A549 (cell line): ENCODE data around the gene SS18L1. TPM values are rescaled to one million over a fixed set of nuclear protein-coding genes. Genes with fewer than 3 reads are reported as not detected.

Experiments
- ATAC-seq, 2 experiments: fragments of 200-7000 bp in 1 of 2; fragments of >200 bp in 1 of 2; cut with Nextera tagmentation in 1 of 2; cut with Tn5 transposase in 1 of 2; 3 replicates each; pipeline versions ENCODE4 v1.8.0 to v1.9.1; 2018 to 2020; ENCODE audit warnings: mild to moderate bottlenecking in 1 of 2, moderate library complexity in 1 of 2
- CTCF ChIA-PET: fragments of 300-600 bp; sonication (Branson Sonifier 250); formaldehyde crosslinking; extraction: SDS; loops from one replicate; lab custom pipeline; 2021; ENCODE audit warnings: antibody characterized with exemption, inconsistent platforms; lab: Yijun Ruan, JAX
- POLR2A ChIA-PET: fragments of 350-600 bp; formaldehyde crosslinking; extraction: SDS; loops from one replicate; lab custom pipeline; 2021; ENCODE audit warnings: antibody characterized with exemption, inconsistent platforms; lab: Yijun Ruan, JAX
- DNase-seq, 2 experiments: peaks; one replicate each; pipeline versions ENCODE4 v3.0.0 to v3.0.0-alpha.2; 2011 to 2016; ENCODE audit warnings: low read depth in 1 of 2, low spot score in 1 of 2
- FAIRE-seq: peaks from 2 replicates; lab custom pipeline; 2011; peaks lifted over from hg19 to GRCh38; lab: Jason Lieb, UNC
- H3K27ac ChIP-seq, 2 experiments: fragments of >200 bp; sonication (Bioruptor Twin); formaldehyde crosslinking; 3 replicates each; pipeline ENCODE4 v1.5.1; 2016 to 2017
- H3K4me1 ChIP-seq: fragments of >200 bp; sonication (Bioruptor Twin); formaldehyde crosslinking; 3 replicates; pipeline ENCODE4 v1.6.1; 2016
- H3K4me2 ChIP-seq: fragments of >200 bp; sonication (Bioruptor Twin); formaldehyde crosslinking; 3 replicates; pipeline ENCODE4 v1.6.1; 2016
- H3K4me3 ChIP-seq: fragments of >200 bp; sonication (Bioruptor Twin); formaldehyde crosslinking; 3 replicates; pipeline ENCODE4 v1.5.1; 2016
- H3K9me3 ChIP-seq: fragments of >200 bp; sonication (Bioruptor Twin); formaldehyde crosslinking; 3 replicates; pipeline ENCODE4 v1.6.1; 2016
- BHLHE40 ChIP-seq: IDR thresholded peaks from 2 replicates; pipeline ENCODE4 v1.6.1; 2012; ENCODE audit warnings: low read depth, low read length, inconsistent platforms
- CBX2 ChIP-seq: fragments of 200-600 bp; sonication (generic); IDR thresholded peaks from 2 replicates; pipeline ENCODE4 v1.6.1; 2016; ENCODE audit warnings: low read depth, mild to moderate bottlenecking, borderline replicate concordance
- CEBPB ChIP-seq, 2 experiments: fragments of >200 bp in 1 of 2; sonication (Bioruptor Twin) in 1 of 2; formaldehyde crosslinking in 1 of 2; IDR thresholded peaks; 2 replicates each; pipeline ENCODE4 v1.6.1; 2012 to 2016
- CHD2 ChIP-seq: fragments of 150-350 bp; IDR thresholded peaks from 2 replicates; pipeline ENCODE4 v1.6.1; 2014; ENCODE audit warnings: low read length; ENCODE audit not compliant: partially characterized antibody
- CHD4 ChIP-seq: fragments of 200-600 bp; sonication (generic); IDR thresholded peaks from 2 replicates; pipeline ENCODE4 v1.6.1; 2016; ENCODE audit warnings: antibody characterized with exemption, mild to moderate bottlenecking, borderline replicate concordance
- HEYL ChIP-seq: fragments of 250-450 bp; sonication (Bioruptor Pico); IDR thresholded peaks from 2 replicates; pipeline ENCODE4 v1.8.0; 2021; ENCODE audit warnings: mild to moderate bottlenecking, moderate library complexity
- HOXB5 ChIP-seq: fragments of 250-450 bp; sonication (Bioruptor Pico); IDR thresholded peaks from 2 replicates; pipeline ENCODE4 v1.5.0; 2020; ENCODE audit warnings: mild to moderate bottlenecking, moderate library complexity
- KDM1A ChIP-seq: fragments of 200-600 bp; sonication (generic); IDR thresholded peaks from 2 replicates; pipeline ENCODE4 v1.6.1; 2016; ENCODE audit warnings: low read depth, mild to moderate bottlenecking
- MAFK ChIP-seq: fragments of 450-650 bp; IDR thresholded peaks from 2 replicates; pipeline ENCODE4 v1.6.1; 2014; ENCODE audit not compliant: partially characterized antibody
- MAZ ChIP-seq: fragments of 150-350 bp; IDR thresholded peaks from 2 replicates; pipeline ENCODE4 v1.6.1; 2014; ENCODE audit warnings: antibody characterized with exemption, low read depth, low read length, borderline replicate concordance
- MYC ChIP-seq: IDR thresholded peaks from 2 replicates; pipeline ENCODE4 v1.6.1; 2012; ENCODE audit warnings: mild to moderate bottlenecking, inconsistent platforms, low read length, improper control_type of control experiment, borderline replicate concordance
- NPAS2 ChIP-seq: fragments of 250-450 bp; sonication (Bioruptor Pico); IDR thresholded peaks from 2 replicates; pipeline ENCODE4 v1.8.0; 2022; ENCODE audit warnings: mild to moderate bottlenecking, moderate library complexity, borderline replicate concordance
- POLR2A ChIP-seq: IDR thresholded peaks from 2 replicates; pipeline ENCODE4 v1.6.1; 2012; ENCODE audit warnings: mild to moderate bottlenecking, low read length
- POLR2AphosphoS2 ChIP-seq: conservative IDR thresholded peaks from 2 replicates; pipeline ENCODE4 v1.6.1; 2012; ENCODE audit warnings: low read length, improper control_type of control experiment, inconsistent platforms
- RNF2 ChIP-seq: fragments of 200-600 bp; sonication (generic); IDR thresholded peaks from 2 replicates; pipeline ENCODE4 v1.6.1; 2016; ENCODE audit warnings: low read depth, mild to moderate bottlenecking, antibody characterized with exemption, moderate library complexity, borderline replicate concordance
- TFCP2L1 ChIP-seq: fragments of 250-450 bp; sonication (Bioruptor Pico); IDR thresholded peaks from 2 replicates; pipeline ENCODE4 v1.5.0; 2021; ENCODE audit warnings: mild to moderate bottlenecking
- ZC3H11A ChIP-seq: fragments of 450-650 bp; IDR thresholded peaks from 2 replicates; pipeline ENCODE4 v1.6.1; 2014; ENCODE audit warnings: antibody characterized with exemption, mild to moderate bottlenecking
- ZNF302 ChIP-seq: fragments of 250-450 bp; sonication (Bioruptor Pico); IDR thresholded peaks from 2 replicates; pipeline ENCODE4 v1.9.0; 2021; ENCODE audit warnings: inconsistent platforms, mild to moderate bottlenecking, moderate library complexity
- ZSCAN20 ChIP-seq: fragments of 250-450 bp; sonication (Bioruptor Pico); IDR thresholded peaks from 2 replicates; pipeline ENCODE4 v1.8.0; 2022; ENCODE audit warnings: mild to moderate bottlenecking, moderate library complexity
- WGBS: methylation state at CpG from one replicate; pipeline ENCODE4 v1.1.6; 2017; ENCODE audit errors: missing lambda C conversion rate; 5-methylcytosine and 5-hydroxymethylcytosine counted together
- polyA plus RNA-seq, 4 experiments: library from polyadenylated mRNA; depleted of rRNA in 3 of 4; stranded (reverse); fragments of >200 nt; fragmentation: RNase III in 1 of 4; extraction: RNeasy Plus Mini Kit Qiagen cat#74134 plus additional on column Dnase treatment in 1 of 4; gene quantifications; 2 replicates in 3 of 4; 3 replicates in 1 of 4; pipeline ENCODE4 v1.2.3, GENCODE V29; 2011 to 2017
- TF ChIP-seq, protein P1 (sequence below): fragments of >200 bp; sonication (Bioruptor Twin); formaldehyde crosslinking; IDR thresholded peaks from 3 replicates; pipeline ENCODE4 v1.6.1; 2016
- TF ChIP-seq, protein P2 (sequence below): IDR thresholded peaks from 2 replicates; pipeline ENCODE4 v1.6.1; 2012; ENCODE audit warnings: low read depth, borderline replicate concordance
- TF ChIP-seq, protein P3 (sequence below): fragments of 150-350 bp; IDR thresholded peaks from 2 replicates; pipeline ENCODE4 v1.6.1; 2014; ENCODE audit warnings: low read depth, mild to moderate bottlenecking, low read length
- TF ChIP-seq, protein P4 (sequence below): IDR thresholded peaks from 2 replicates; pipeline ENCODE4 v1.6.1; 2012
- TF ChIP-seq, protein P5 (sequence below): fragments of >200 bp; sonication (Bioruptor Twin); formaldehyde crosslinking; IDR thresholded peaks from 2 replicates; pipeline ENCODE4 v1.6.1; 2016
- TF ChIP-seq, protein P6 (sequence below): fragments of >200 bp; sonication (Bioruptor Twin); formaldehyde crosslinking; IDR thresholded peaks from 3 replicates; pipeline ENCODE4 v1.5.1; 2016
- TF ChIP-seq, protein P7 (sequence below): IDR thresholded peaks from 2 replicates; pipeline ENCODE4 v1.6.1; 2012

SS18L1 gene
- polyA plus RNA-seq, 2 of the 4 experiments (the other 2 are of a cell fraction) = 7.4 to 13.1 TPM

DNA sequence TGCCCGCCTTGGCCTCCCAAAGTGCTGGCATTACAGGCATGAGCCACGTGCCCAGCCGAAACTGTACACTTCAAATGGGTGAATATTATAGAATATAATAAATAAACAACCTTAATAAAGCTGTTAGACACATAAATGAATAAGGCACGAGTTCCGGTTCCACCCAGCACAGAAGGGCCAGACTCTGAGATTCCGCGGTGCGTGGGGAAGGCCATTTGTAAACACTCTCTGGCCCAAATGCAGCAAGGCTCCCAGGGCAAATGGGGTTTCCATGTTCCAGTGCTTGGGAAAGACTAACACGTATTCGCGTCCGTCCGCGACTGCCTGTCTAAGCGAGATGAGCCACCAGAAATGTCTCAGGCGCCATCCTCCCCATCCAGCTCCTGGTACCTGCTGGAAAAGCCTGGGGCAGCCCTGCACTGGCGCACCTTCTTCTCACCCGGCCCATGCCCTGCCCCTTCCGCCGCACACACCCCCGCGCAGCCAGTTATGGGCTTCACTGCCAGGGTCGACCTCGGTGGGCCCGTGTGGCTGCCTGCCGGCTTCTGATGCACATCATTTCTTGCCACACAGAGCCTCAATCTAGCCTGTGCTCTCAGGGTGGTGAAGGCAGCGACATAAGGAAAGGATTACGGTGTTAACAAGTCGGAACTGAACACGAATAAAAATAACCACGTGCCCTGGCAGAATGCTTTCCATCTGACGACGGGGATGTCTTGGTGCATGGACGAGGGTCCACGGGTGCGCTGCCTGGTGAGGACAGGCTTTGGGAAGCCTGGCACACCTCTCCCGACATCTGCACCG is 26.8 kb upstream of the SS18L1 start:
- TF ChIP-seq HOXB5 = no peak
- TF ChIP-seq, all 56 proteins: peak for 0
- POLR2A ChIA-PET = no interaction called here

DNA sequence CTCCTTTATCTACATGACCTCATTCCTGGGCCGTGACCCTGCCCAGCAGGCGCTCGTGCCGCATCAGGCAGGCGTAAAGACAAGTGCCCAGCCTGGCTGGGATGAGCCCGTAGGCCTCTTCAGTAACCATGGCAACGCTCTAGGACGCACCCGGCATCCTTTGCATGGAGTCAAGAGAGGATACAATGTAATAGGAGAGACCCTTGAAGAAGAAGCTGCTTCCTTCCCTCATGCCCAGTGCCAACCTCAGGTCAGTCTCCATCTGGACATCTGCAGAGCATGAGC is 26.3 kb upstream of the SS18L1 start:
- CTCF ChIA-PET = interaction anchor here (1.5 to 3.9 kb wide), 2 partner anchors 18 to 27 kb away, joined by 7 to 15 read pairs; no protein-coding TSS in a partner anchor
- POLR2A ChIA-PET = no interaction called here
- TF ChIP-seq MYC = no peak
- no peak for TF ChIP-seq RNF2
- no peak for TF ChIP-seq MAZ
- TF ChIP-seq, protein P1, sequence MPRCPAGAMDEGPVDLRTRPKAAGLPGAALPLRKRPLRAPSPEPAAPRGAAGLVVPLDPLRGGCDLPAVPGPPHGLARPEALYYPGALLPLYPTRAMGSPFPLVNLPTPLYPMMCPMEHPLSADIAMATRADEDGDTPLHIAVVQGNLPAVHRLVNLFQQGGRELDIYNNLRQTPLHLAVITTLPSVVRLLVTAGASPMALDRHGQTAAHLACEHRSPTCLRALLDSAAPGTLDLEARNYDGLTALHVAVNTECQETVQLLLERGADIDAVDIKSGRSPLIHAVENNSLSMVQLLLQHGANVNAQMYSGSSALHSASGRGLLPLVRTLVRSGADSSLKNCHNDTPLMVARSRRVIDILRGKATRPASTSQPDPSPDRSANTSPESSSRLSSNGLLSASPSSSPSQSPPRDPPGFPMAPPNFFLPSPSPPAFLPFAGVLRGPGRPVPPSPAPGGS = no peak
- no peak for TF ChIP-seq CHD4
- TF ChIP-seq, protein P2, sequence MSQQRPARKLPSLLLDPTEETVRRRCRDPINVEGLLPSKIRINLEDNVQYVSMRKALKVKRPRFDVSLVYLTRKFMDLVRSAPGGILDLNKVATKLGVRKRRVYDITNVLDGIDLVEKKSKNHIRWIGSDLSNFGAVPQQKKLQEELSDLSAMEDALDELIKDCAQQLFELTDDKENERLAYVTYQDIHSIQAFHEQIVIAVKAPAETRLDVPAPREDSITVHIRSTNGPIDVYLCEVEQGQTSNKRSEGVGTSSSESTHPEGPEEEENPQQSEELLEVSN = no peak
- no peak for TF ChIP-seq POLR2AphosphoS2
- TF ChIP-seq, protein P3, sequence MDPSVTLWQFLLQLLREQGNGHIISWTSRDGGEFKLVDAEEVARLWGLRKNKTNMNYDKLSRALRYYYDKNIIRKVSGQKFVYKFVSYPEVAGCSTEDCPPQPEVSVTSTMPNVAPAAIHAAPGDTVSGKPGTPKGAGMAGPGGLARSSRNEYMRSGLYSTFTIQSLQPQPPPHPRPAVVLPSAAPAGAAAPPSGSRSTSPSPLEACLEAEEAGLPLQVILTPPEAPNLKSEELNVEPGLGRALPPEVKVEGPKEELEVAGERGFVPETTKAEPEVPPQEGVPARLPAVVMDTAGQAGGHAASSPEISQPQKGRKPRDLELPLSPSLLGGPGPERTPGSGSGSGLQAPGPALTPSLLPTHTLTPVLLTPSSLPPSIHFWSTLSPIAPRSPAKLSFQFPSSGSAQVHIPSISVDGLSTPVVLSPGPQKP = no peak
- TF ChIP-seq KDM1A = no peak
- TF ChIP-seq ZC3H11A = no peak
- no peak for TF ChIP-seq ZNF302 (CRISPR knock-in tag)
- TF ChIP-seq MAFK = no peak
- TF ChIP-seq CHD2 = no peak
- TF ChIP-seq CBX2 = no peak
- no peak for TF ChIP-seq ZSCAN20 (CRISPR knock-in tag)
- no peak for TF ChIP-seq POLR2A
- TF ChIP-seq HEYL (CRISPR knock-in tag) = no peak
- TF ChIP-seq, protein P4, sequence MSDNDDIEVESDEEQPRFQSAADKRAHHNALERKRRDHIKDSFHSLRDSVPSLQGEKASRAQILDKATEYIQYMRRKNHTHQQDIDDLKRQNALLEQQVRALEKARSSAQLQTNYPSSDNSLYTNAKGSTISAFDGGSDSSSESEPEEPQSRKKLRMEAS = no peak
- WGBS = 45% methylated on average over 9 of the region's 9 CpGs
- ATAC-seq (no peak), FAIRE-seq (no peak), DNase-seq (no peak)
- H3K9me3 ChIP-seq = peaks cover 34% of the 10 kb centered on the region
- no peak overlapping the region for H3K4me2 ChIP-seq
- no peak overlapping the region for H3K27ac ChIP-seq
- H3K4me1 ChIP-seq = no peaks in the 10 kb centered on the region
- H3K4me3 ChIP-seq = no peak overlapping the region

More for the DNA sequence above, 26.8 kb upstream of the SS18L1 start:
- WGBS = 79% methylated on average over 38 of the region's 38 CpGs
- CTCF ChIA-PET = interaction anchor here (1.5 to 3.9 kb wide), 2 partner anchors 18 to 27 kb away, joined by 7 to 15 read pairs; no protein-coding TSS in a partner anchor
- DNase-seq (no peak), ATAC-seq (no peak), FAIRE-seq (no peak)
- H3K4me2 ChIP-seq = no peak overlapping the region
- H3K27ac ChIP-seq = no peak overlapping the region
- no peaks in the 10 kb centered on the region for H3K4me1 ChIP-seq
- no peak overlapping the region for H3K4me3 ChIP-seq
- H3K9me3 ChIP-seq = peaks cover 40% of the 10 kb centered on the region

DNA sequence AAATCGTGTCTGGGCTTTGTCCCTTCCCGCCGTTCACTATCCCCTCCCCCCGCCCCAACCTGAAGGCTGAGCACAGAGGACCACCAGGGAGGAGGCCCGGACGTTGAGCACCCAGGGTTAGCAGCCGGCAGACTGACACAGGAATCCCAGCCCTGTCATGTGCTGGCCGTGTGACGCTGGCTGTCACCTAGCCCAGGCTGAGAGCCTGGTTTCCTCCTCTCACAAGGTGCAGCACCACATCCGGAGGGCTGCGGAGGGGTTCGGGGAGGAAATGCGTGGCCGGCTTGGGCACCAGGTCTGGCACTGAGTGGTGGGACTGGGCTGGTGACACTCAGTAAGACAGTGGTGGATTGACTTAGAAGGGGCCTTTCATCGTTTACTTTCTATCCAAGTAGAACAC is 25.9 kb upstream of the SS18L1 start:
- Histone ChIP-seq H3K4me2 (no peak overlapping the region), H3K4me3 (no peak overlapping the region), H3K9me3 (peaks cover 31% of the 10 kb centered on the region), H3K4me1 (no peaks in the 10 kb centered on the region), H3K27ac (no peak overlapping the region)
- ChIA-PET CTCF (interaction anchor here (1.3 to 3.9 kb wide), 4 partner anchors 17 to 106 kb away, joined by 3 to 15 read pairs (median 6); no protein-coding TSS in a partner anchor), POLR2A (no interaction called here)
- WGBS = 65% methylated on average over 7 of the region's 15 CpGs
- FAIRE-seq (no peak), DNase-seq (no peak), ATAC-seq (no peak)
- TF ChIP-seq, protein P5, sequence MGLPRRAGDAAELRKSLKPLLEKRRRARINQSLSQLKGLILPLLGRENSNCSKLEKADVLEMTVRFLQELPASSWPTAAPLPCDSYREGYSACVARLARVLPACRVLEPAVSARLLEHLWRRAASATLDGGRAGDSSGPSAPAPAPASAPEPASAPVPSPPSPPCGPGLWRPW = no peak
- TF ChIP-seq, protein P6, sequence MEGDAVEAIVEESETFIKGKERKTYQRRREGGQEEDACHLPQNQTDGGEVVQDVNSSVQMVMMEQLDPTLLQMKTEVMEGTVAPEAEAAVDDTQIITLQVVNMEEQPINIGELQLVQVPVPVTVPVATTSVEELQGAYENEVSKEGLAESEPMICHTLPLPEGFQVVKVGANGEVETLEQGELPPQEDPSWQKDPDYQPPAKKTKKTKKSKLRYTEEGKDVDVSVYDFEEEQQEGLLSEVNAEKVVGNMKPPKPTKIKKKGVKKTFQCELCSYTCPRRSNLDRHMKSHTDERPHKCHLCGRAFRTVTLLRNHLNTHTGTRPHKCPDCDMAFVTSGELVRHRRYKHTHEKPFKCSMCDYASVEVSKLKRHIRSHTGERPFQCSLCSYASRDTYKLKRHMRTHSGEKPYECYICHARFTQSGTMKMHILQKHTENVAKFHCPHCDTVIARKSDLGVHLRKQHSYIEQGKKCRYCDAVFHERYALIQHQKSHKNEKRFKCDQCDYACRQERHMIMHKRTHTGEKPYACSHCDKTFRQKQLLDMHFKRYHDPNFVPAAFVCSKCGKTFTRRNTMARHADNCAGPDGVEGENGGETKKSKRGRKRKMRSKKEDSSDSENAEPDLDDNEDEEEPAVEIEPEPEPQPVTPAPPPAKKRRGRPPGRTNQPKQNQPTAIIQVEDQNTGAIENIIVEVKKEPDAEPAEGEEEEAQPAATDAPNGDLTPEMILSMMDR = no peak
- TF ChIP-seq TFCP2L1 (CRISPR knock-in tag) = no peak
- no peak for TF ChIP-seq CEBPB (IDR thresholded peaks at IDR 0.05)
- TF ChIP-seq NPAS2 (CRISPR knock-in tag) = no peak
- TF ChIP-seq, protein P7, sequence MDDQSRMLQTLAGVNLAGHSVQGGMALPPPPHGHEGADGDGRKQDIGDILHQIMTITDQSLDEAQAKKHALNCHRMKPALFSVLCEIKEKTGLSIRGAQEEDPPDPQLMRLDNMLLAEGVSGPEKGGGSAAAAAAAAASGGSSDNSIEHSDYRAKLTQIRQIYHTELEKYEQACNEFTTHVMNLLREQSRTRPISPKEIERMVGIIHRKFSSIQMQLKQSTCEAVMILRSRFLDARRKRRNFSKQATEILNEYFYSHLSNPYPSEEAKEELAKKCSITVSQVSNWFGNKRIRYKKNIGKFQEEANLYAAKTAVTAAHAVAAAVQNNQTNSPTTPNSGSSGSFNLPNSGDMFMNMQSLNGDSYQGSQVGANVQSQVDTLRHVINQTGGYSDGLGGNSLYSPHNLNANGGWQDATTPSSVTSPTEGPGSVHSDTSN = no peak
- no peak for TF ChIP-seq BHLHE40
- TF ChIP-seq CHD2 = no peak
